ENCODE results near the gene NIP7. TPM values are rescaled to one million over a fixed set of nuclear protein-coding genes. Genes with fewer than 3 reads are reported as not detected.

NIP7 gene
- total and polyA plus RNA-seq, 9 of the 15 experiments (the other 6 are each of a cell fraction or from before 2014, with no cell fraction given), result 28.9 to 85.5 (median 72.5) TPM

DNA sequence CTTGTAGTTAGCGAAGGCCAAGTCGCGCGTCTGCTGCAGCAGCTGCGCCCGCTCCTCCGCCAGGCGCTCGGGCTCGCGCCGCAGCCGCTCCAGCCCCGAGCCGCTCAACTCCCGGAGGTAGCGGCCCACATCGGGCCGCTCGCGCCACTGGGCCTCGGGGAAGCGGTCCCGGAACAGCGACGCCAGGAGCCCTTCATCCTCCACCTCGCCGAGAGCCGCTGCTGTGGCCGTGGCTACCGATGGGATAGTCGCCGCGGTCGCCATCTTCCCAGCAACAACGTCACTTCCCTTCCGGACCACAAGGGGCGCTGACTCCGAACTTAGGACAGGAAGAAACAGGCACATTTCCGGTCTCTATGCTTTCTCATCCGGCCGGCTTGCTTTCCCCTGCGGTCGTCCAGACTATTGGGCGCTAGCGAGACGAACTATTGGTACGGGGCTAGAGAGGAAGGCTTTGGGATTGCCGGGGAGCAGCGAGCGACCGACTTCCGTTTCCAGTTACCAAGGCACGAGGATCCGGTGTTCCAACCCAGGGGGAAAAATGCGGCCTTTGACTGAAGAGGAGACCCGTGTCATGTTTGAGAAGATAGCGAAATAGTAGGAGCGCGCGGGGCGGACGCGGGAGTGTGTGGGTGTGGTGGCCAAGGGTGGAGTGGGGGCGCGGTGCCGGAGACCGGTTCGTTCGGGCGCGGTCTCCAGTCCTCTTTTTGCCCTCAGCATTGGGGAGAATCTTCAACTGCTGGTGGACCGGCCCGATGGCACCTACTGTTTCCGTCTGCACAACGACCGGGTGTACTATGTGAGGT is at the start of gene NIP7, which contains the start of gene COG8 (continued):
- TF ChIP-seq HCFC1 (IDR thresholded peaks at IDR 0.05; ENCODE audit: low read depth, low read length) (peak; percentile 89), NUFIP1 (IDR thresholded peaks at IDR 0.05; ENCODE audit: partially characterized antibody) (no peak), MBD2 (IDR thresholded peaks at IDR 0.05; ENCODE audit: borderline replicate concordance, low read depth) (peak; percentile 92), RFX5 (IDR thresholded peaks at IDR 0.05; ENCODE audit: low read depth, low read length) (no peak; the same call in 1 of the 2 replicates), NCOA1 (IDR thresholded peaks at IDR 0.05; ENCODE audit: low read depth) (peak; percentile 87), PTBP1 (IDR thresholded peaks at IDR 0.05; ENCODE audit: low read depth, low read length) (no peak), KLF10 (CRISPR knock-in tag; IDR thresholded peaks at IDR 0.05) (no peak), FOXP4 (CRISPR knock-in tag; IDR thresholded peaks at IDR 0.05; ENCODE audit: borderline replicate concordance) (peak; percentile 90; the same call in 1 of the 2 replicates), THRB (CRISPR knock-in tag; conservative IDR thresholded peaks at IDR 0.05) (no peak), STAG1 (CRISPR knock-in tag; IDR thresholded peaks at IDR 0.05; ENCODE audit: borderline replicate concordance) (no peak), CBX1 (IDR thresholded peaks at IDR 0.05; ENCODE audit: low read depth) (peak; percentile 69; the same call in 1 of the 2 replicates), ZNF766 (CRISPR knock-in tag; conservative IDR thresholded peaks at IDR 0.05) (peak; percentile 80), ZNF408 (CRISPR knock-in tag; IDR thresholded peaks at IDR 0.05; ENCODE audit: low read depth) (no peak), E2F6 (IDR thresholded peaks at IDR 0.05; ENCODE audit: borderline replicate concordance in 1 of 2, extremely low read depth in 1 of 2, insufficient read depth in 1 of 2, insufficient read length in 1 of 2, low read depth in 1 of 2, low read length in 1 of 2, poor library complexity in 1 of 2, severe bottlenecking in 1 of 2) (peak; percentile 34 to 64), PRMT5 (CRISPR knock-in tag; IDR thresholded peaks at IDR 0.05) (no peak), L3MBTL2 (IDR thresholded peaks at IDR 0.05) (peak; percentile 68), RFX7 (CRISPR knock-in tag; IDR thresholded peaks at IDR 0.05) (no peak)
- TF ChIP-seq, protein P1, sequence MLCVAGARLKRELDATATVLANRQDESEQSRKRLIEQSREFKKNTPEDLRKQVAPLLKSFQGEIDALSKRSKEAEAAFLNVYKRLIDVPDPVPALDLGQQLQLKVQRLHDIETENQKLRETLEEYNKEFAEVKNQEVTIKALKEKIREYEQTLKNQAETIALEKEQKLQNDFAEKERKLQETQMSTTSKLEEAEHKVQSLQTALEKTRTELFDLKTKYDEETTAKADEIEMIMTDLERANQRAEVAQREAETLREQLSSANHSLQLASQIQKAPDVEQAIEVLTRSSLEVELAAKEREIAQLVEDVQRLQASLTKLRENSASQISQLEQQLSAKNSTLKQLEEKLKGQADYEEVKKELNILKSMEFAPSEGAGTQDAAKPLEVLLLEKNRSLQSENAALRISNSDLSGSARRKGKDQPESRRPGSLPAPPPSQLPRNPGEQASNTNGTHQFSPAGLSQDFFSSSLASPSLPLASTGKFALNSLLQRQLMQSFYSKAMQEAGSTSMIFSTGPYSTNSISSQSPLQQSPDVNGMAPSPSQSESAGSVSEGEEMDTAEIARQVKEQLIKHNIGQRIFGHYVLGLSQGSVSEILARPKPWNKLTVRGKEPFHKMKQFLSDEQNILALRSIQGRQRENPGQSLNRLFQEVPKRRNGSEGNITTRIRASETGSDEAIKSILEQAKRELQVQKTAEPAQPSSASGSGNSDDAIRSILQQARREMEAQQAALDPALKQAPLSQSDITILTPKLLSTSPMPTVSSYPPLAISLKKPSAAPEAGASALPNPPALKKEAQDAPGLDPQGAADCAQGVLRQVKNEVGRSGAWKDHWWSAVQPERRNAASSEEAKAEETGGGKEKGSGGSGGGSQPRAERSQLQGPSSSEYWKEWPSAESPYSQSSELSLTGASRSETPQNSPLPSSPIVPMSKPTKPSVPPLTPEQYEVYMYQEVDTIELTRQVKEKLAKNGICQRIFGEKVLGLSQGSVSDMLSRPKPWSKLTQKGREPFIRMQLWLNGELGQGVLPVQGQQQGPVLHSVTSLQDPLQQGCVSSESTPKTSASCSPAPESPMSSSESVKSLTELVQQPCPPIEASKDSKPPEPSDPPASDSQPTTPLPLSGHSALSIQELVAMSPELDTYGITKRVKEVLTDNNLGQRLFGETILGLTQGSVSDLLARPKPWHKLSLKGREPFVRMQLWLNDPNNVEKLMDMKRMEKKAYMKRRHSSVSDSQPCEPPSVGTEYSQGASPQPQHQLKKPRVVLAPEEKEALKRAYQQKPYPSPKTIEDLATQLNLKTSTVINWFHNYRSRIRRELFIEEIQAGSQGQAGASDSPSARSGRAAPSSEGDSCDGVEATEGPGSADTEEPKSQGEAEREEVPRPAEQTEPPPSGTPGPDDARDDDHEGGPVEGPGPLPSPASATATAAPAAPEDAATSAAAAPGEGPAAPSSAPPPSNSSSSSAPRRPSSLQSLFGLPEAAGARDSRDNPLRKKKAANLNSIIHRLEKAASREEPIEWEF (CRISPR knock-in tag; IDR thresholded peaks at IDR 0.05), result no peak

Data from K562 (cell line).